HG03175 (cell line): ENCODE results near the gene WDR5.

ENCODE experiments used
- ATAC-seq: cut with Tn5 transposase; IDR thresholded peaks from one replicate; pipeline ENCODE4 v1.9.1; 2021; ENCODE audit warnings: mild to moderate bottlenecking, moderate library complexity; ENCODE audit not compliant: unreplicated experiment

The WDR5 gene

GRCh38 chr9:134185536-134186011 lies 49.7 kb downstream of the WDR5 start:
- no peak for ATAC-seq

GRCh38 chr9:134186471-134187109 lies 50.7 kb downstream of the WDR5 start:
- ATAC-seq: no peak

GRCh38 chr9:134187110-134187531 lies 51.2 kb downstream of the WDR5 start:
- no peak for ATAC-seq

- ATAC-seq: no peak
Measured at GRCh38 chr9:134187891-134188385, 52.1 kb downstream of the WDR5 start.

GRCh38 chr9:134188386-134189144 lies 52.7 kb downstream of the WDR5 start:
- ATAC-seq: no peak

GRCh38 chr9:134189145-134189469 lies 53.2 kb downstream of the WDR5 start:
- no peak for ATAC-seq

GRCh38 chr9:134189470-134190231 lies 53.8 kb downstream of the WDR5 start:
- no peak for ATAC-seq

- no peak for ATAC-seq
Measured at GRCh38 chr9:134190232-134191121, 54.6 kb downstream of the WDR5 start.

GRCh38 chr9:134191455-134192209 lies 55.8 kb downstream of the WDR5 start:
- ATAC-seq: no peak

GRCh38 chr9:134192311-134192950 lies 56.5 kb downstream of the WDR5 start:
- ATAC-seq: no peak

- no peak for ATAC-seq
Measured at GRCh38 chr9:134192951-134193731, 57.3 kb downstream of the WDR5 start.

- ATAC-seq: no peak
Measured at GRCh38 chr9:134193912-134194535, 58.1 kb downstream of the WDR5 start.

- no peak for ATAC-seq
Measured at GRCh38 chr9:134195558-134195957, 59.7 kb downstream of the WDR5 start.

GRCh38 chr9:134196911-134197310 lies 61.0 kb downstream of the WDR5 start:
- no peak for ATAC-seq

- ATAC-seq: no peak
Measured at GRCh38 chr9:134198791-134199190, 62.9 kb downstream of the WDR5 start.

GRCh38 chr9:134200730-134201129 lies 64.8 kb downstream of the WDR5 start:
- no peak for ATAC-seq

GRCh38 chr9:134203224-134203623 lies 67.3 kb downstream of the WDR5 start:
- no peak for ATAC-seq

GRCh38 chr9:134204041-134204440 lies 68.2 kb downstream of the WDR5 start:
- ATAC-seq: no peak
